ENCODE results near the gene DIAPH3.

DNA sequence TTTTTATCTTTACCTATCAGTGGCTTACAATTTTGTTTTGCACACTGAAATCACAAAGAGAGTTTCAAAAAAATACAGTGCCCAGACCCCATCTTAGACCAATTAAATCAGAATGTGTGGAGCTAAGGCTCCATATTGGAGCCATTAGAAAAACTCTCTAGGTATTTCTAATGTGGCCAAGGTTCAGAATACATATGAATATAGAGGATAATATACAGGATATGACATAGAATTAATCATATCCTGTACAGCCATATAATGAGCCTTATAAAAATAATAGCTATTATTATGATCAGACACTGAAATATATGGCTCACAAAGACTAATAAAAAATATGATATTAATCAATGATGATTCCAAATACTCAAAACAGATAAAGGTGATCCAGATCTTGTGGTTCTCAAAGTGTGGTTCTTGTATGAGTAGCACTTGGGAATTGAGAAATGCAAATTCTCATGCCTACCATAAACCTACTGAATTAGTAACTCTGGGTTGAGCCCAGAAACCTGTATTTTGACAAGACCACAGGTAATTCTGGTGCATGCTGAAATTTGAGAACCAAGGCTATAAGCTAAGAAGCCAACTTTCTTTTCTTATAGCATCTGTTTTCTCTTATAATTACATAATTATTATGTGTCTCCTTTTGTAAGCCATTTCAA lies 408.0 kb downstream of the DIAPH3 start:
- TF ChIP-seq, protein P1, sequence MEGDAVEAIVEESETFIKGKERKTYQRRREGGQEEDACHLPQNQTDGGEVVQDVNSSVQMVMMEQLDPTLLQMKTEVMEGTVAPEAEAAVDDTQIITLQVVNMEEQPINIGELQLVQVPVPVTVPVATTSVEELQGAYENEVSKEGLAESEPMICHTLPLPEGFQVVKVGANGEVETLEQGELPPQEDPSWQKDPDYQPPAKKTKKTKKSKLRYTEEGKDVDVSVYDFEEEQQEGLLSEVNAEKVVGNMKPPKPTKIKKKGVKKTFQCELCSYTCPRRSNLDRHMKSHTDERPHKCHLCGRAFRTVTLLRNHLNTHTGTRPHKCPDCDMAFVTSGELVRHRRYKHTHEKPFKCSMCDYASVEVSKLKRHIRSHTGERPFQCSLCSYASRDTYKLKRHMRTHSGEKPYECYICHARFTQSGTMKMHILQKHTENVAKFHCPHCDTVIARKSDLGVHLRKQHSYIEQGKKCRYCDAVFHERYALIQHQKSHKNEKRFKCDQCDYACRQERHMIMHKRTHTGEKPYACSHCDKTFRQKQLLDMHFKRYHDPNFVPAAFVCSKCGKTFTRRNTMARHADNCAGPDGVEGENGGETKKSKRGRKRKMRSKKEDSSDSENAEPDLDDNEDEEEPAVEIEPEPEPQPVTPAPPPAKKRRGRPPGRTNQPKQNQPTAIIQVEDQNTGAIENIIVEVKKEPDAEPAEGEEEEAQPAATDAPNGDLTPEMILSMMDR (IDR thresholded peaks at IDR 0.05), result no peak
- TF ChIP-seq ZFX (IDR thresholded peaks at IDR 0.05; ENCODE audit: borderline replicate concordance), result no peak

Data from 22Rv1 (cell line).